T follicular helper cell (primary cell): Measurements from ENCODE around the gene TMEM30B.
"Not testable (repeated sequence)": the region's sequence is repeated elsewhere in the genome, so short reads cannot be mapped to it uniquely, and the experiment has no call there.

Source experiments
- DNase-seq: peaks from one replicate; pipeline ENCODE4 v3.0.0-alpha.2; 2020; ENCODE audit warnings: low read depth

Gene TMEM30B

GRCh38 chr14:61266436-61266835 is 14.7 kb downstream of the TMEM30B start:
- DNase-seq: no peak

DNA sequence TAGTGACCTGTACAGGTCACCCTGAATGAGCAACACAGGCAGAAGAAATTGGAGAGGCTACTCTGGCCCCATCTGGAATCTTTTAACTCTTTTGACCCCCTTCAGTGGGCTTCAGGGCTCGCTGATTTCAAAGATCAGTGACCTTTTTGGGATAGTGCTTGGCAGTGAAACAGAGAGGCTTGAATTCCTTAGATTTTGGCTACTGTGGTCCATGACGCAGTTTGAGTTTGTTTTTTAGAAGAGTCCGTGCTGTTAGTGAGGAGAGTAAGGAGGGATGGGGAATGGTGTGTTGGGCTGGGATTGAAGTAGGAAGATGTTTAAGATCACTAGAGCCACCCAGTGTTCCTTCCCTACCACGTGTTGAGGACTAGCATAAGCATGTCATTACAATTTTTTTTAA is 16.5 kb downstream of the TMEM30B start:
- DNase-seq: no peak

- no peak for DNase-seq
Measured at GRCh38 chr14:61264010-61264571, 17.0 kb downstream of the TMEM30B start.

GRCh38 chr14:61262082-61262481 is 19.1 kb downstream of the TMEM30B start:
- DNase-seq: no peak

DNA sequence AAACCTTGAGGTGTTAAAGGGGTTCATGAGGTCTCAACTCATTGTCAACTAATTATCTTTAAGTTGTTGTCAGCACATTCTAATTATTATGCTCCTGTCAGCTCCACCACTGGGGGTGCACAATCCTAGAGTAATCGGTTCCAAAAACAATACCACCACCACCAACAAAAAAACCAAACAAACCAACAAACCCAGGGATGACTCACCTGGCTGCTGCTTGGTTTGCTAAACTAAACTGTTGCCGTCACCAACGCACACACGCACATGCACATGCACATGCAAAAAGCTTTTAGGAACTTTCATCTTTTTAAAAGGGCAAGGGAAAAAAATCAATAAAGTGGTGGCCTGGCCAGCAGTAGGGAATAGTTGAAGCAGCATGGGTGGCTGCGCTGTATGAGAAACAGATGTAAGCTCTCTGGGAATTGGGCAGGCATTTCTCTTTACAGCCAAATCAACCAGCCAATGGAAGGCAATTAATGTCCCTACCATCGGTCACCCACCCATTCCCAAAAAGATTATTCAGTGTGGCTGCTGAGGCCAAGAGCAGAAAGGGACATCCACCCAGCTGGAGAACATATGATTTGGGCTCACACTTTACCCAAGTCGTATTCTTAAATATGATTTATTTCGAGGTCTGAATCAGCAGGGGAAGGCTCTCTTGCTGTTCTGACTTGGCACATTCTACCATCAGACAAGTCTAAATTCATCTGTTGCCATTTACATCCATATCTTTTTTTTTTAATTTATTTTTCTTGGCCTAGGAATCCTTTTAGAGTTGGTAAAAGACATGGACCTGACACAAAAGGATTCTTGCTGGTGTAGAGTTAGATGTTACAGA is 20.0 kb downstream of the TMEM30B start:
- no peak for DNase-seq

DNA sequence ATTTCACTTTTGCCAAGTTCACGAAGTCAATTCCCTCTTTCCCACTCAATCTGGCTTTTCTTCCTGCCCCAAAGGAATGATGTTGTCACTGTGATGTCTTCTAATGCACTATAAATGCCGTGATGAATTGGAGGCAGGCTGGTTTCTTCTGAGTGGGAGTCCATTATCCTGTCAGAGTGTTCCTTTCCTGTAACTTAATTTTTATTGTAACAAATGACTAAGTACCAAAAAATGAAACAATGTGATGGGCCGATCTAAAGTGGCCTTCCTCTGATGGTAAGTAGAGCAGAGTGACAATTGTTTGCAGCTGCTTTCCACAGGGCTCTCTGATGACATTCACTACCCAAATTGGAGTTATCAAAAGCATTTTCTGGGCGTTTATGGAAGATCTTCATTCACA is 22.2 kb downstream of the TMEM30B start:
- DNase-seq: no peak

DNA sequence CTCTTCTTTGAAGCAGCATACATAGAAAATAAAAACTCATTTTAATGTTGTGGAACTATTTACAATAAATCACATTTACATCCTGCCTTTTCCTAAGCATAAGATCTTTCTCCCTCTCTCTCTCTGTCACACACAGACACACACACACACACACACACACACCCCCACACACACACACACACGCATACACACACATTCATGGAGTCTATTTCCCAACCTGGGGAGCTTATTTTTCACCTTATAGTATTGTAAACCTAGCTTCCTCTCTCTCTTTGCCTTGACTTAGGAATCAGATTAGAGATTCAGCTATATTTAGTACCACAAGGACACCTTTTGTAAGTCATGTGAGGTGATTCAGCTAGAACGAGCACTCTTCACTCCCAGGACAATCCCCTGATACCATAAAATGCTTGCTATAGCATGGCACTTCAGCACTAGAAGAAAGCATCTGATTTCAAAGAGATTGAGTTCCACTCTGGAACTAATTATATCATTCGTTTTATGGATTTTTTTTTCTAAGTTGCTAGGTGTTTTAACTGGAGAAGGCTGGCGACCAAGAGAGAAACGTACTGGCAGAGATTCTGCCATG is 23.6 kb downstream of the TMEM30B start:
- no peak for DNase-seq

DNA sequence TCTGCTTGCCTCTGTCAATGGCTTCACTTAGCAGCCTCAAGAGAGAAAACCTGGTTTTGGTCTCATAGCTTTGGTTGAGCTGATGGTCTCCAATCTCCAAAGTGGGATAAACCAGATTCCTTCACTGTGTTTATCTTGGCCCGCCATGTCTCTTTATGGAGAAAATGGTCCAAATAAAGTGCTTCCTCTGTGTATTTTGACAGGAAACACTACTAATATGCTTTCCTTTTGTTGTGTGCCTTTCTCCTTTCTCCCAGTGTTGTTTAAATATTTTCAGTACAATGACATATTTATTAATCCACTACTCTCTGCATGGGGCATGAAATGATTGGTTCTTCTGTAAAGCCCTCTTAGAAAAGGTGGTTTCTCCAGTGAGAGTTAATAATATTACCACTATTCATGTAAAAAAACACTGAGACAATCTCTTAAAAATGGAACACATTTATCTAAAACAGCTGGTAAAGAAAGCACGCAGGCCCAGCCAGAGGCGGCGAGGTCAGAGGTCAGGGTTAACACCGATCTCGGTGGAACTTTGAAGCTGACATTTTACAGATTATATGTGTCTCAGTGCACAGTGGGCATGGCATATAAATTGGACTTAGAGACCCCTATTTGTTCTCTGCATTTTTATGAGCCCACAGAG is 24.2 kb downstream of the TMEM30B start:
- no peak for DNase-seq

GRCh38 chr14:61255968-61256367 is 25.2 kb downstream of the TMEM30B start:
- DNase-seq: no peak

GRCh38 chr14:61254808-61255526 is 26.2 kb downstream of the TMEM30B start:
- no peak for DNase-seq

- no peak for DNase-seq
Measured at GRCh38 chr14:61253064-61253738, 27.9 kb downstream of the TMEM30B start.

DNA sequence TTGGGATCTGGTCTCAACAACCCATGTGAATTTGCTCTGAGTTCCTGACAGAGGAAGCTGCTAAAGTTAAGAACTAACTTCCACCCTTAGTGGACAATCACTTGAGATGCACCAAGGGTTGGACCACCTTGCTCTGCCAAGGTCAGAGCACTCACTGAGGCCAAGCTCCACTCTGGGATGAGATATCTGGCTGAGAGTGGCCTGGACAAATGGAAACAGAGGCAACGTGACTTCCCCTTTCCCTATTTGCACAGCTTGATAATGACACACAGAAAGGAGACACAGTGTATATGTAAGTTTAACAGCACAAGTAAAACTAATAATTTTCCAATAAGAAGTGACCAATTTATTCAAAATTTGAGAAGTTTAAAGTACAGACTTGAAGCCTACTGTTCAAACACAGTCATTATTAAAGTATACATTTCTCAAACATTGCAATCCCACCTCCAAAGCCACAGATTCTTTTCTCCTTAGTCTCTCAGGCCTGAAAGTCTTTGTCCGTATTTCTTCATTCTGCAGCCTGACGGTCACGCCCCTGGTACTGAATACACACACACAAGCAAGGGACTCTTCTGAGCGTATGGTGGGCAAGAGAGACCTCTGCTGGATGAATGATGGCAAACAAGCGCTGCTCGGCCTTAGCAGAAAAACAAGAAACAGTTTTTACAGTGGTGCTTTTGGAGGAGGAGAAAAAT is 28.6 kb downstream of the TMEM30B start:
- peak; percentile 41 for DNase-seq

DNA sequence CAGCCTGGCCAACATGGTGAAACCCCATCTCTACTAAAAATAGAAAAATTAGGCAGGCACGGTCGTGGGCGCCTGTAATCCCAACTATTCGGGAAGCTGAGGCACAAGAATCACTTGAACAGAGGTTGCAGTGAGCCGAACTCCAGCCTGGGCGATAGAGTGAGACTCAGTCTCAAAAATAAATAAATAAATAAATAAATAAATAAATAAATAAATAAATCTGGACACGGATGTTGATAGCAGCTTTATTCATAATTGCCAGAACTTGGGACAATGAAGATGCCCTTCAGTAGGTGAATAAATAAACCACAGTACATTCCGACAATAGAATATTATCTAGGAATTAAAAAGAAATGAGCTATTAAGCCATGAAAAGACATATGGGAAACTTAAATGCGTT is 31.1 kb downstream of the TMEM30B start:
- DNase-seq: no peak

DNA sequence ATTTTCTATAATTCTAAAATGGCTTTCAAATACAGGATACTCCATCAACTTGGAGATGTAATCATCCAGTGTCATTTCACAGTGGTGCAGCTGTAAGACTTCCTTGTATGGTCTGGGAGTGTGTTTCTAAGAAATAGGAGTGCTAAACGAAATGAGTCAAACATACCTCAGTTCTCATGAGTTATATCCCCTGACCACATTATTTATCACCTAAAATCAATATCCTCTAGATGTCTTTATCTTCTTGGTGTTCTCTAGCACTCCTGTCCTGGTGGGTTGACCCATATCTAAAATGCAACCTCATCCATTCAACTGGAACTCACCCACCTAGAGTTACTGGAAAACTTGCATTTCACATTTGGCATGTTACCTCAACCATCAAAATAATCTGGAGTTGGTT is 33.2 kb downstream of the TMEM30B start:
- no peak for DNase-seq

GRCh38 chr14:61246721-61247120 is 34.4 kb downstream of the TMEM30B start:
- DNase-seq: no peak

GRCh38 chr14:61244009-61244408 is 37.1 kb downstream of the TMEM30B start:
- no peak for DNase-seq

- no peak for DNase-seq
Measured at GRCh38 chr14:61240206-61240605, 40.9 kb downstream of the TMEM30B start.

- not testable (repeated sequence) for DNase-seq
Measured at GRCh38 chr14:61239285-61239684, 41.9 kb downstream of the TMEM30B start.

GRCh38 chr14:61238611-61239245 is 42.4 kb downstream of the TMEM30B start:
- no peak for DNase-seq

GRCh38 chr14:61234215-61234916 is 46.8 kb downstream of the TMEM30B start:
- no peak for DNase-seq
